Ovary (tissue), 3 donors: ENCODE measurements around the gene GOLGA1.

Experiments used
- CTCF ChIP-seq, 3 donors: fragments of 450-650 bp in 2 of 3; fragments of 200-600 bp in 1 of 3; IDR thresholded peaks; one replicate each; pipeline versions ENCODE4 v1.5.1 to v1.8.0; 2016 to 2022; ENCODE audit warnings: antibody characterized with exemption in 3 of 3, mild to moderate bottlenecking in 1 of 3
- EP300 ChIP-seq: sonication (generic); formaldehyde crosslinking; IDR thresholded peaks from one replicate; pipeline ENCODE4 v1.6.1; 2017; ENCODE audit warnings: antibody characterized with exemption
- POLR2A ChIP-seq: fragments of 450-650 bp; IDR thresholded peaks from one replicate; pipeline ENCODE4 v1.6.1; 2017; ENCODE audit warnings: antibody characterized with exemption, mild to moderate bottlenecking, moderate library complexity
- donor health status: DM: no; HTN: no; CAD: no.

- no peak for TF ChIP-seq CTCF (IDR thresholded peaks at IDR 0.05)
- TF ChIP-seq POLR2A, result no peak
- no peak for TF ChIP-seq EP300
Measured at GRCh38 chr9:124855566-124855943, 85.3 kb downstream of the GOLGA1 start.
